Measurements from ENCODE around the gene AKT3. TPM values are rescaled to one million over a fixed set of nuclear protein-coding genes. Genes with fewer than 3 reads are reported as not detected.

AKT3 gene
- total RNA-seq, 1 donor from 2014 or later = 61.9 TPM

- Histone ChIP-seq H3K27me3 (no peaks in the 10 kb centered on the region), H3K9me3 (no peaks in the 10 kb centered on the region), H3K27ac (no peak overlapping the region), H3K36me3 (no peaks in the 10 kb centered on the region), H3K4me3 (no peak overlapping the region), H3K4me1 (peaks cover 34% of the 10 kb centered on the region)
- intact Hi-C loops (cut with DNase I) = no loop called here
- DNase-seq (ENCODE audit: extremely low spot score in 2 of 2) = no peak
- TF ChIP-seq POLR2AphosphoS5 (IDR thresholded peaks at IDR 0.05; ENCODE audit: insufficient read depth in 1 of 2, low read depth in 1 of 2) = no peak
- TF ChIP-seq CTCF (IDR thresholded peaks at IDR 0.05) = no peak
- no peak for TF ChIP-seq POLR2A (IDR thresholded peaks at IDR 0.05)
These were observed 118.6 kb downstream of the AKT3 start for GRCh38 chr1:243731301-243731891.

GRCh38 chr1:243730487-243731150, 119.4 kb downstream of the AKT3 start:
- H3K27me3 ChIP-seq = no peaks in the 10 kb centered on the region
- H3K36me3 ChIP-seq = no peaks in the 10 kb centered on the region
- no peak for DNase-seq (ENCODE audit: extremely low spot score in 2 of 2)
- H3K27ac ChIP-seq = no peak overlapping the region
- intact Hi-C loops (cut with DNase I) = no loop called here
- peaks cover 36% of the 10 kb centered on the region for H3K4me1 ChIP-seq
- H3K4me3 ChIP-seq = no peak overlapping the region
- no peaks in the 10 kb centered on the region for H3K9me3 ChIP-seq
- TF ChIP-seq POLR2A (IDR thresholded peaks at IDR 0.05) = no peak
- TF ChIP-seq POLR2AphosphoS5 (IDR thresholded peaks at IDR 0.05; ENCODE audit: insufficient read depth in 1 of 2, low read depth in 1 of 2) = no peak
- TF ChIP-seq CTCF (IDR thresholded peaks at IDR 0.05) = no peak

GRCh38 chr1:243729956-243730355, 120.1 kb downstream of the AKT3 start:
- intact Hi-C loops (cut with DNase I) = no loop called here

GRCh38 chr1:243727503-243728203, 122.4 kb downstream of the AKT3 start:
- Histone ChIP-seq H3K36me3 (no peaks in the 10 kb centered on the region), H3K4me1 (peaks cover 45% of the 10 kb centered on the region), H3K9me3 (no peaks in the 10 kb centered on the region), H3K27me3 (no peaks in the 10 kb centered on the region), H3K4me3 (no peak overlapping the region), H3K27ac (no peak overlapping the region)
- TF ChIP-seq POLR2A (IDR thresholded peaks at IDR 0.05) (no peak), CTCF (IDR thresholded peaks at IDR 0.05) (no peak), POLR2AphosphoS5 (IDR thresholded peaks at IDR 0.05; ENCODE audit: insufficient read depth in 1 of 2, low read depth in 1 of 2) (no peak)
- no peak for DNase-seq (ENCODE audit: extremely low spot score in 2 of 2)
- intact Hi-C loops (cut with DNase I) = no loop called here

More at GRCh38 chr1:243729956-243730355, 120.1 kb downstream of the AKT3 start:
- H3K9me3 ChIP-seq = no peaks in the 10 kb centered on the region
- DNase-seq (ENCODE audit: extremely low spot score in 2 of 2) = no peak
- H3K4me1 ChIP-seq = peaks cover 36% of the 10 kb centered on the region
- no peak overlapping the region for H3K4me3 ChIP-seq
- no peak overlapping the region for H3K27ac ChIP-seq
- no peaks in the 10 kb centered on the region for H3K27me3 ChIP-seq
- TF ChIP-seq POLR2AphosphoS5 (IDR thresholded peaks at IDR 0.05; ENCODE audit: insufficient read depth in 1 of 2, low read depth in 1 of 2) (no peak), POLR2A (IDR thresholded peaks at IDR 0.05) (no peak), CTCF (IDR thresholded peaks at IDR 0.05) (no peak)
- H3K36me3 ChIP-seq = no peaks in the 10 kb centered on the region

All from vagina (tissue), 2 donors.